IPS-11a (cell line): ENCODE data around the gene NIM1K.
"Not testable (repeated sequence)": the region's sequence is repeated elsewhere in the genome, so short reads cannot be mapped to it uniquely, and the experiment has no call there.

ENCODE experiments used
- H3K4me3 ChIP-seq: one replicate; pipeline ENCODE4 v1.5.1; 2013; ENCODE audit warnings: low read depth, low read length, control low read depth

NIM1K gene

GRCh38 chr5:43312699-43313034 lies 120.6 kb downstream of the NIM1K start:
- peak overlapping the region; percentile 60 for H3K4me3 ChIP-seq

DNA sequence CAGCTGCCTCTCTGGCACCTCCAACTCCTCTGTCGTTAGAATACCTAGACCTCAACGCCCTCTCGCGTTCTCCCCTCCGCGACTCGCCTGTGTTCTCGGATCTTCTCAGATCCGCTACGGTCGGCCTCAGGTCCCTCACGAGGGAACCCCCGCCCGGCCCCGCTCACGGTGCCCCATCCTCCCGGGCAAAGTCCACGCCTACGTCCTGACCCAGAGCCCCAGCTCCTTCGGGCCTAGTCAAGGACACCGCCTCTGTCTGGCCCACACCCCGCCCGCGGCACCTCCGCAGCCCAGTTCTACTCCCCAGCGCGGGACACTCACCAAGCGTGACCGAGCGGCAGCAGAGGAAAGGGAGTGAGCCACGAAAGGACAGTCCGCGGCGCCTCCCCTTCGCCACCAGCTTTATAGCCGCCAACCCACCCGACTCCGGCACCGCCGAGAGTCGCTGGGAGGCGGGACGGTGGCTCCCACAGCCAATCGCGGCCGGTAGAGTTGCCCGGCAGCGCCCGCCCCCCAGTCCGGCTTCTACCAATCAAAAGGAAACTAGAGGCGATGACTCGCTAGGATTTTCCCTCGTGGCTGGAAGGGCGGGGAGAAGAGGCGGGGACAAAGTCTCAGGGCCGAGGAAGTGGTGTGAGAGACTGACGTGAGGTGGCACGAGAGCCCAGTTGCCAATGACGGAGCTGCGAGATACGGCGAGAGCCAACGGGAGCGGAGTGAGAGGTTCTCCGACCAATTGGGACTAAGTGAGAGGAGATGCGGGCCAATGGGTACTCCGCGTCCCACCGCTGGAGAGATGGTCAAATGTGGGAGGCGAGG lies 121.2 kb downstream of the NIM1K start, which contains the start of gene HMGCS1:
Gene HMGCS1, minus strand, starts transcription at position 378 of the 819 bp plus-strand sequence. CDS start 14,447 bp downstream, outside the sequence.
- H3K4me3 ChIP-seq: peak within 1 kb of the TSS; percentile 60

DNA sequence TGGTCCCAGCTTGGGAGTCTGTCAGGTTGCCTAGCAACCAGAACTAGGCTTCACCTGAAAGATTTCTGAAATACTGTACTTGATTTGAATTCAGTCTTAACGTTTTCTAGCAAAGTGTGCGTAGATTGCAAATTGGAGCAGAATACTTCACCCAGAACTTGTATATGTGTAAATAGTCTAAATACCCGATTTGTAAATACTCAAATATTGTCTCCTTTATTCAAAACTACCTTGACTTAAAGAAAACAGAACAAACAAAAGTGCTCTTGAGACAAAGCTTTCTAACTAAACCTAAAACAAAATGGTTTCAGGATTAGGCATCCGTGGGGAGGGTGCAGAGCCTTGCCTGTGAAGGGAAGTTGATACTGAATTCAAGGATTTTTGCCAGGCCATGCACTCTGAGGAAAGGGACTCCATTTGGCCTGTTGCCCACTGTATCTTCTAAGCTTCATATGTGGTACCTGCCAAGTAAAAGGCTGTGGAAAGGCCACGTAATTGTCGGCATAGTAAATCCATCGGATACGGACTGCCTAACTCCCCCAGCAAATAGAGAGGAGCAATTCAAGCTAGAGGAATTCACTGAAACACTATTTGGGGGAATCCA lies 121.9 kb downstream of the NIM1K start:
- no peak overlapping the region for H3K4me3 ChIP-seq

- H3K4me3 ChIP-seq: no peak overlapping the region
Observed at GRCh38 chr5:43314724-43315123, 122.7 kb downstream of the NIM1K start.

DNA sequence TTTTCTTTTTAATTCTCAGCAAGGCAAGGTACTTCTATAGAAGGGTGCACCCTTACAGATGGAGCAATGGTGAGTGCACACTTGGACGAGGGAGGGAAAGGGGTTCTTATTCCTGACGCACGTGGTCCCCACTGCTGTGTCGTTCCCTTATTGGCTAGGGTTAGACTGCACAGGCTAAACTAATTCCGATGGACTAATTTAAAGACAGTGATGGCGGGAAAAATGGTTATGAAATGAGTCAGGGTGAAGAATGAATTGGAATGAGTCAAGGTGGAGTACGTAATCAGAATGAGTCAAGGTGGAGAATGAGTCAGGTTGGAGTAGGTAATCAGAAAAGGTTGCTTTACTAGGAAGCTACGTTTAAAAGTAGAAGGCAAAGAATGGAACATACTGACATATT lies 123.2 kb downstream of the NIM1K start:
- no peak overlapping the region for H3K4me3 ChIP-seq

- H3K4me3 ChIP-seq: no peak overlapping the region
Observed at GRCh38 chr5:43315682-43316081, 123.7 kb downstream of the NIM1K start.

GRCh38 chr5:43316421-43316820 lies 124.4 kb downstream of the NIM1K start:
- H3K4me3 ChIP-seq: no peak overlapping the region

- H3K4me3 ChIP-seq: no peak overlapping the region
Observed at GRCh38 chr5:43320846-43321245, 128.8 kb downstream of the NIM1K start.

GRCh38 chr5:43323488-43323887 lies 131.5 kb downstream of the NIM1K start:
- H3K4me3 ChIP-seq: not testable (repeated sequence)

GRCh38 chr5:43325624-43326023 lies 133.6 kb downstream of the NIM1K start:
- H3K4me3 ChIP-seq: not testable (repeated sequence)
